Stimulated activated CD8-positive, alpha-beta memory T cell treated with anti-CD3 and anti-CD28 coated beads, Interleukin-12 subunit alpha, Interleukin-12 subunit beta, amount 100 ng/mL, for 1 hour (primary cell): ENCODE data around the gene ITPKA.

ENCODE experiments used
- DNase-seq: peaks from one replicate; pipeline ENCODE4 v3.0.0-alpha.2; 2020; ENCODE audit warnings: low read depth

The ITPKA gene

GRCh38 chr15:41511331-41511898, 17.7 kb downstream of the ITPKA start:
- no peak for DNase-seq

GRCh38 chr15:41511899-41512369, 18.3 kb downstream of the ITPKA start:
- no peak for DNase-seq

GRCh38 chr15:41512512-41512939, 18.9 kb downstream of the ITPKA start:
- no peak for DNase-seq

- DNase-seq, result no peak
Measured at GRCh38 chr15:41512940-41513505, 19.3 kb downstream of the ITPKA start.

GRCh38 chr15:41513506-41514227, 20.0 kb downstream of the ITPKA start, which contains the start of gene LTK:
LTK (minus strand) TSS chr15:41513827; CDS start chr15:41513709, 118 bp downstream.
- DNase-seq, result no peak

GRCh38 chr15:41517895-41518449, 24.3 kb downstream of the ITPKA start:
- DNase-seq, result no peak

- no peak for DNase-seq
Measured at GRCh38 chr15:41520636-41521035, 27.0 kb downstream of the ITPKA start.

GRCh38 chr15:41521614-41522013, 27.9 kb downstream of the ITPKA start:
- no peak for DNase-seq

GRCh38 chr15:41523097-41523496, 29.4 kb downstream of the ITPKA start:
- DNase-seq, result no peak

GRCh38 chr15:41530363-41530956, 36.8 kb downstream of the ITPKA start:
- DNase-seq, result no peak

- DNase-seq, result no peak
Measured at GRCh38 chr15:41535544-41535943, 41.9 kb downstream of the ITPKA start.

- DNase-seq, result no peak
Measured at GRCh38 chr15:41536866-41537265, 43.2 kb downstream of the ITPKA start.

- DNase-seq, result no peak
Measured at GRCh38 chr15:41543521-41543870, 49.8 kb downstream of the ITPKA start.

- no peak for DNase-seq
Measured at GRCh38 chr15:41544650-41545015, 51.0 kb downstream of the ITPKA start.

- DNase-seq, result no peak
Measured at GRCh38 chr15:41545218-41545617, 51.5 kb downstream of the ITPKA start.

- no peak for DNase-seq
Measured at GRCh38 chr15:41546851-41547786, 53.4 kb downstream of the ITPKA start.

GRCh38 chr15:41550066-41550775, 56.5 kb downstream of the ITPKA start:
- no peak for DNase-seq
